Breast epithelium (tissue), 4 donors: ENCODE results near the gene SELENOK. TPM values are rescaled to one million over a fixed set of nuclear protein-coding genes. Genes with fewer than 3 reads are reported as not detected.

Experiments
- DNase-seq, 2 donors: peaks; one replicate each; pipeline ENCODE4 v3.0.0-alpha.2; 2019; ENCODE audit warnings: low spot score in 2 of 2
- H3K27ac ChIP-seq, 2 donors: fragments of 200-600 bp; sonication (generic) in 1 of 2; one replicate each; pipeline ENCODE4 v1.5.1; 2016 to 2019; ENCODE audit warnings: mild to moderate bottlenecking in 1 of 2
- H3K27me3 ChIP-seq, 2 donors: fragments of 200-600 bp; sonication (generic) in 1 of 2; one replicate each; pipeline versions ENCODE4 v1.5.1 to v1.6.0; 2017 to 2019; ENCODE audit warnings: control low read depth in 1 of 2, mild to moderate bottlenecking in 1 of 2
- H3K36me3 ChIP-seq: fragments of 200-600 bp; one replicate; pipeline ENCODE4 v1.5.1; 2019
- H3K4me1 ChIP-seq, 2 donors: fragments of 200-600 bp; sonication (generic); one replicate each; pipeline ENCODE4 v1.5.1; 2016 to 2019; ENCODE audit warnings: control low read depth in 1 of 2
- H3K4me3 ChIP-seq, 3 donors: fragments of 200-600 bp; sonication (generic); 1 replicate in 2 of 3; 2 replicates in 1 of 3; pipeline ENCODE4 v1.5.1; 2016 to 2019; ENCODE audit warnings: mild to moderate bottlenecking in 3 of 3, moderate library complexity in 2 of 3
- H3K9me3 ChIP-seq, 2 donors: fragments of 200-600 bp; sonication (generic) in 1 of 2; one replicate each; pipeline ENCODE4 v1.5.1; 2016 to 2019; ENCODE audit warnings: control low read depth in 1 of 2
- CTCF ChIP-seq, 3 donors: fragments of 450-650 bp; IDR thresholded peaks; one replicate each; pipeline ENCODE4 v1.5.1; 2016 to 2017; ENCODE audit warnings: antibody characterized with exemption in 3 of 3, mild to moderate bottlenecking in 3 of 3, moderate library complexity in 3 of 3
- POLR2A ChIP-seq: fragments of 450-650 bp; IDR thresholded peaks from one replicate; pipeline ENCODE4 v1.6.1; 2016; ENCODE audit warnings: antibody characterized with exemption, mild to moderate bottlenecking, moderate library complexity
- POLR2AphosphoS5 ChIP-seq, 3 donors: sonication (generic); formaldehyde crosslinking; IDR thresholded peaks; one replicate each; pipeline ENCODE4 v1.6.1; 2017; ENCODE audit warnings: antibody characterized with exemption in 3 of 3
- intact Hi-C: fragments of 100-400 bp; cut with DNase I; formaldehyde crosslinking; loops from one replicate; pipeline ENCODE4 v1.15.1; 2023; ENCODE audit warnings: low total_unique reads
- total RNA-seq, 3 donors: library from RNA; depleted of rRNA; stranded (reverse); fragments of >200 nt; gene quantifications; one replicate each; pipeline ENCODE4 v1.1.0, GENCODE V29; 2016

SELENOK gene
- total RNA-seq, 3 donors from 2014 or later, result 42.4 to 63.6 (median 52.8) TPM

DNA sequence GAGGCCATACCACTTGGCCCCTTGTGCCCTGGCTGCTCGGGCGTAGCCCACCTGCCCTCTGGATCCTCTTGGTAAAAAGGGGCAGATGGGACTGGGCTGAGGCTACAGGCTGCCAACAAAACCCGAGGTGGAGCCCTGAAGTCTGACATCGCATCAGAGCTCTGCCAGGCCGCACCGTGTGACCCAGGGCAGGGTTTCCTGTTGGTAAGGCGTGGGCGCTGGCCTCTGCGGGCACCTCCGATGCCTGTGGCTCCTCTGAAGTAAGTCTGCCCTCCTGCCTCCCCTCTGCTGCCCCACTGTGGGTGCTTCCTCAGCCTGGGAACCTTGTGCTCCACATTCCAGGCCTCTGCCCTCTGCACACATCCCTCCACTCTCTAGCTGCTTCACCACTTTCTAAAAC, 54.3 kb downstream of the SELENOK start:
- intact Hi-C loops, result no loop called here
- Histone ChIP-seq H3K4me1 (peaks cover 0 to 12% of the 10 kb centered on the region in 2 donors), H3K36me3 (no peaks in the 10 kb centered on the region), H3K27me3 (no peaks in the 10 kb centered on the region), H3K4me3 (no peak overlapping the region), H3K9me3 (no peaks in the 10 kb centered on the region), H3K27ac (peak overlapping the region in 1 of 2 donors; percentile 17)
- no peak for DNase-seq
- TF ChIP-seq POLR2A (no peak), CTCF (IDR thresholded peaks at IDR 0.05) (no peak), POLR2AphosphoS5 (IDR thresholded peaks at IDR 0.05) (no peak)

GRCh38 chr3:53836084-53836872, 55.4 kb downstream of the SELENOK start:
- Histone ChIP-seq H3K27me3 (no peaks in the 10 kb centered on the region), H3K36me3 (no peaks in the 10 kb centered on the region), H3K4me1 (peaks cover 0 to 1% of the 10 kb centered on the region in 2 donors), H3K27ac (no peak overlapping the region), H3K9me3 (no peaks in the 10 kb centered on the region), H3K4me3 (no peak overlapping the region)
- TF ChIP-seq POLR2AphosphoS5 (IDR thresholded peaks at IDR 0.05), result no peak
- no peak for TF ChIP-seq POLR2A
- no peak for TF ChIP-seq CTCF (IDR thresholded peaks at IDR 0.05)
- intact Hi-C loops, result no loop called here
- DNase-seq, result no peak

- Histone ChIP-seq H3K36me3 (no peaks in the 10 kb centered on the region), H3K27ac (no peak overlapping the region), H3K4me3 (no peak overlapping the region), H3K27me3 (no peaks in the 10 kb centered on the region), H3K4me1 (no peaks in the 10 kb centered on the region), H3K9me3 (no peaks in the 10 kb centered on the region)
- TF ChIP-seq POLR2A (no peak), CTCF (IDR thresholded peaks at IDR 0.05) (no peak), POLR2AphosphoS5 (IDR thresholded peaks at IDR 0.05) (no peak)
- no peak for DNase-seq
- intact Hi-C loops, result no loop called here
These were observed 56.4 kb downstream of the SELENOK start for GRCh38 chr3:53835257-53835656.

- Histone ChIP-seq H3K27me3 (no peaks in the 10 kb centered on the region), H3K9me3 (no peaks in the 10 kb centered on the region), H3K27ac (no peak overlapping the region), H3K36me3 (no peaks in the 10 kb centered on the region), H3K4me3 (no peak overlapping the region), H3K4me1 (no peaks in the 10 kb centered on the region)
- no peak for TF ChIP-seq POLR2AphosphoS5 (IDR thresholded peaks at IDR 0.05)
- no peak for TF ChIP-seq POLR2A
- TF ChIP-seq CTCF (IDR thresholded peaks at IDR 0.05), result no peak
- no peak for DNase-seq
- intact Hi-C loops, result no loop called here
These were observed 57.1 kb downstream of the SELENOK start for GRCh38 chr3:53834429-53835095.

Other genes with a start within 250 kb of the SELENOK start
- 10 to 100 TPM in 2 of 3 donors, 1 to 10 TPM in 1; 2.9 to 67.0 (median 27.9) TPM for gene CHDH, start 45.4 kb downstream of the SELENOK start, total RNA-seq
- gene IL17RB, start 45.3 kb downstream of the SELENOK start, total RNA-seq, result 10 to 100 TPM in 2 of 3 donors, under 1 TPM in 1; 0.64 to 61.6 (median 46.5) TPM
- gene ACTR8, start 9.7 kb downstream of the SELENOK start, total RNA-seq, result 10 to 100 TPM; 20.0 to 29.0 (median 22.6) TPM
- 1 to 10 TPM in 2 of 3 donors, under 1 TPM in 1; 0.59 to 3.4 (median 2.3) TPM for gene CACNA2D3, start 230.7 kb upstream of the SELENOK start, total RNA-seq